A172 (cell line): ENCODE data around the gene GMFB. TPM values are rescaled to one million over a fixed set of nuclear protein-coding genes. Genes with fewer than 3 reads are reported as not detected.

Experiments used
- DNase-seq: peaks from one replicate; pipeline ENCODE4 v3.0.0-alpha.2; 2015; ENCODE audit warnings: low spot score
- total RNA-seq: library from RNA; depleted of rRNA; stranded (reverse); fragments of >200 nt; shearing (Covaris generic); gene quantifications from 2 replicates; pipeline ENCODE4 v1.2.3, GENCODE V29; 2014; rRNA removed

The GMFB gene
- total RNA-seq, 1 experiment from 2014 or later = 96.4 TPM

GRCh38 chr14:54425537-54426274 lies 63.1 kb downstream of the GMFB start:
- no peak for DNase-seq

GRCh38 chr14:54425068-54425467 lies 63.7 kb downstream of the GMFB start:
- DNase-seq = no peak

Other genes starting within 250 kb of the GMFB start
- 104 and 166 TPM in 2 replicates for gene CDKN3, start 92.0 kb downstream of the GMFB start, total RNA-seq
- 90.4 and 106 TPM in 2 replicates for gene CNIH1, start 47.6 kb downstream of the GMFB start, total RNA-seq
- 10.9 and 12.9 TPM in 2 replicates for gene CGRRF1, start 20.9 kb upstream of the GMFB start, total RNA-seq
- 2.3 and 9.5 TPM in 2 replicates for gene SAMD4A, start 78.1 kb upstream of the GMFB start, total RNA-seq